ENCODE measurements around the gene SH3BP4. TPM values are rescaled to one million over a fixed set of nuclear protein-coding genes. Genes with fewer than 3 reads are reported as not detected.

Gene SH3BP4
- total and polyA plus RNA-seq, 2 of the 13 experiments (the other 11 are each of a cell fraction or from before 2014, with no cell fraction given) = 34.6 to 99.1 TPM

DNA sequence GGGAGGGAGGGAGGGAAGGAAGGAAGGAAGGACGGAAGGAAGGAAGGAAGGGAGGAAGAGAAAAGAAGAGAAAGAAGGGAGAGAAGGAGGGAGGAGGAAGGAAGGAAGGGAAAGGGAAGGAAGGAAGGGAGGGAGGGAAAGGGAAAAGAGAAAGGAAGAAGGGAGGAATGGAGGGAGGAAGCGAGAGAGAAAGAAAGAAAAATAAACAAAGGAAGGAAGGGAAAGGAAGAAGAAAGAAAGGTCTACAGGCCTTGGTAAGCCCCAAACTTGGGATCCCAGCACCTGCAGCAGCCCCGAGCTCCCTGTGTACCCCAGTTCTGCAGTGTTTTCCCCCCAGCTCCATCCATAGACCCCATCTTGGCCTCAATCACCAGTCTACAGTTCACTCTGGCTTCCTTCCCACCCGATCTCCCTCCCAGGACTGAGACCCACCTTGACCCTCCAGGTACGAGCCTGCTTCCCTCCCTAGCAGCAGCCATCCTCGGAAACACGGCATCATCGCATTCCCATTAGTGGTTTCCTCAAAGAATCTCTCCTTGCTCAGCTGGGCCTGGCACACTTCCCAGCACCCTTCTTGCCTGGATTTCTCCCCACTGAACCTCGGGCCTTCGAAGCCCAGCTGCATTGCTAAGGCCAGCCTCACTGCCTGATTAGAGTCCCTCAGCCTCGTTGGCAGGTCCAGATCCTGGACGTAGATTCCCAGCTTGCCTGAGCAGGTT is 46.1 kb upstream of the SH3BP4 start (continued):
- TF ChIP-seq, protein P1, sequence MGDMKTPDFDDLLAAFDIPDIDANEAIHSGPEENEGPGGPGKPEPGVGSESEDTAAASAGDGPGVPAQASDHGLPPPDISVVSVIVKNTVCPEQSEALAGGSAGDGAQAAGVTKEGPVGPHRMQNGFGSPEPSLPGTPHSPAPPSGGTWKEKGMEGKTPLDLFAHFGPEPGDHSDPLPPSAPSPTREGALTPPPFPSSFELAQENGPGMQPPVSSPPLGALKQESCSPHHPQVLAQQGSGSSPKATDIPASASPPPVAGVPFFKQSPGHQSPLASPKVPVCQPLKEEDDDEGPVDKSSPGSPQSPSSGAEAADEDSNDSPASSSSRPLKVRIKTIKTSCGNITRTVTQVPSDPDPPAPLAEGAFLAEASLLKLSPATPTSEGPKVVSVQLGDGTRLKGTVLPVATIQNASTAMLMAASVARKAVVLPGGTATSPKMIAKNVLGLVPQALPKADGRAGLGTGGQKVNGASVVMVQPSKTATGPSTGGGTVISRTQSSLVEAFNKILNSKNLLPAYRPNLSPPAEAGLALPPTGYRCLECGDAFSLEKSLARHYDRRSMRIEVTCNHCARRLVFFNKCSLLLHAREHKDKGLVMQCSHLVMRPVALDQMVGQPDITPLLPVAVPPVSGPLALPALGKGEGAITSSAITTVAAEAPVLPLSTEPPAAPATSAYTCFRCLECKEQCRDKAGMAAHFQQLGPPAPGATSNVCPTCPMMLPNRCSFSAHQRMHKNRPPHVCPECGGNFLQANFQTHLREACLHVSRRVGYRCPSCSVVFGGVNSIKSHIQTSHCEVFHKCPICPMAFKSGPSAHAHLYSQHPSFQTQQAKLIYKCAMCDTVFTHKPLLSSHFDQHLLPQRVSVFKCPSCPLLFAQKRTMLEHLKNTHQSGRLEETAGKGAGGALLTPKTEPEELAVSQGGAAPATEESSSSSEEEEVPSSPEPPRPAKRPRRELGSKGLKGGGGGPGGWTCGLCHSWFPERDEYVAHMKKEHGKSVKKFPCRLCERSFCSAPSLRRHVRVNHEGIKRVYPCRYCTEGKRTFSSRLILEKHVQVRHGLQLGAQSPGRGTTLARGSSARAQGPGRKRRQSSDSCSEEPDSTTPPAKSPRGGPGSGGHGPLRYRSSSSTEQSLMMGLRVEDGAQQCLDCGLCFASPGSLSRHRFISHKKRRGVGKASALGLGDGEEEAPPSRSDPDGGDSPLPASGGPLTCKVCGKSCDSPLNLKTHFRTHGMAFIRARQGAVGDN (CRISPR knock-in tag; IDR thresholded peaks at IDR 0.05) = peak; percentile 26; the same call in 1 of the 2 replicates
- no peak for TF ChIP-seq ISL2 (CRISPR knock-in tag; IDR thresholded peaks at IDR 0.05)
- TF ChIP-seq KLF13 (CRISPR knock-in tag; IDR thresholded peaks at IDR 0.05) = 0 out of 2 replicates have a peak, but pooled peaks have one; percentile 27
- TF ChIP-seq ZBTB3 (CRISPR knock-in tag; IDR thresholded peaks at IDR 0.05; ENCODE audit: borderline replicate concordance, low read depth) = no peak
- no peak for TF ChIP-seq SIN3A (IDR thresholded peaks at IDR 0.05; ENCODE audit: borderline replicate concordance, low read depth, low read length)

DNA sequence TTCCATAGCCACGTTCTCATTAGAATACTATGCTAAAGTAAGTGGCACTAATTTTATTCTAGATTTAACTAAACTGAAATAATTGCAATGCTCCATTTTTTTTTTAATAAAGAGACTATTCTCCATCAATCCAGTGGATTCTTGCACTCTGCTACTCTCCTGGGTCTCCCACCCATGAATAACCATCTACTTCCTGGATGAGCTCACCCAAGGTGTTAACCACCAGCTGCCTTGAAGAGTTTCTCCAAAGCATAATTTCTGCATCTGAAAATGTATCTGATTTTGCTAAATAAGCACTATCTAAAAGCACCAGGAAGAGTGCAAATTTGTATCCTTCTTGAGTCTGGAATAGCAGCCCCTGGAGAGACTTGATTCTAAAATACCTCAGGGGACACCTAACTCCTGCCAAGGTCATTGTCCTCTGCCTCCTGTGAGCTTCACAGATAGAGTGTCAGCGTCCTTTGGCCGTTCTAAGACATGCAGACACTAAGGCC is 41.6 kb upstream of the SH3BP4 start:
- no peak overlapping the region for H3K4me2 ChIP-seq (ENCODE audit: low read depth, low read length)
- H3K27me3 ChIP-seq (ENCODE audit: control insufficient read depth in 1 of 2, insufficient read depth in 2 of 2, low read length in 2 of 2) = peaks cover 0 to 9% of the 10 kb centered on the region in 2 experiments; a peak in 2 of 5 replicates
- ChIA-PET POLR2A (no interaction called here), CTCF (ENCODE audit: low intra/inter-chr PET ratio, low total read pairs) (no interaction called here)
- H3K79me2 ChIP-seq (ENCODE audit: insufficient read depth, low read length) = no peaks in the 10 kb centered on the region
- no peak overlapping the region for H3K4me3 ChIP-seq (replicated peaks in 1 of 3; ENCODE audit: insufficient read depth in 1 of 3, low read depth in 2 of 3, low read length in 3 of 3)
- H4K20me1 ChIP-seq (ENCODE audit: insufficient read depth, low read length) = no peaks in the 10 kb centered on the region
- no TSS peak for BruUV-seq (replicated peaks)
- H3K4me1 ChIP-seq (ENCODE audit: insufficient read depth, low read length) = peaks cover 37% of the 10 kb centered on the region
- TF ChIP-seq MAFK (conservative IDR thresholded peaks at IDR 0.05 in 1 of 2, IDR thresholded peaks at IDR 0.05 in 1 of 2; ENCODE audit: low read length in 2 of 2) (peak; percentile 80 to 84), FOXO1 (CRISPR knock-in tag; IDR thresholded peaks at IDR 0.05) (no peak), MAFF (IDR thresholded peaks at IDR 0.05; ENCODE audit: low read depth, low read length) (peak; percentile 65; the same call in 1 of the 2 replicates)
- TF ChIP-seq, protein P2, sequence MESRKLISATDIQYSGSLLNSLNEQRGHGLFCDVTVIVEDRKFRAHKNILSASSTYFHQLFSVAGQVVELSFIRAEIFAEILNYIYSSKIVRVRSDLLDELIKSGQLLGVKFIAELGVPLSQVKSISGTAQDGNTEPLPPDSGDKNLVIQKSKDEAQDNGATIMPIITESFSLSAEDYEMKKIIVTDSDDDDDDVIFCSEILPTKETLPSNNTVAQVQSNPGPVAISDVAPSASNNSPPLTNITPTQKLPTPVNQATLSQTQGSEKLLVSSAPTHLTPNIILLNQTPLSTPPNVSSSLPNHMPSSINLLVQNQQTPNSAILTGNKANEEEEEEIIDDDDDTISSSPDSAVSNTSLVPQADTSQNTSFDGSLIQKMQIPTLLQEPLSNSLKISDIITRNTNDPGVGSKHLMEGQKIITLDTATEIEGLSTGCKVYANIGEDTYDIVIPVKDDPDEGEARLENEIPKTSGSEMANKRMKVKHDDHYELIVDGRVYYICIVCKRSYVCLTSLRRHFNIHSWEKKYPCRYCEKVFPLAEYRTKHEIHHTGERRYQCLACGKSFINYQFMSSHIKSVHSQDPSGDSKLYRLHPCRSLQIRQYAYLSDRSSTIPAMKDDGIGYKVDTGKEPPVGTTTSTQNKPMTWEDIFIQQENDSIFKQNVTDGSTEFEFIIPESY (CRISPR knock-in tag; IDR thresholded peaks at IDR 0.05) = no peak
- H3K9ac ChIP-seq (ENCODE audit: insufficient read depth, low read depth, low read length) = no peak overlapping the region
- no peak for DNase-seq (ENCODE audit: low spot score)
- in situ Hi-C loops (cut with HindIII; ENCODE audit: extremely low pct_ligation_motif_present, low pct_unique_long_range_greater_than_20kb) (no loop called here), intact Hi-C loops (cut with micrococcal nuclease; ENCODE audit: unreplicated experiment) (no loop called here)
- no peak for FAIRE-seq
- H3K27ac ChIP-seq (ENCODE audit: extremely low read length, insufficient read depth, low read length) = no peak overlapping the region
- no peaks in the 10 kb centered on the region for H3K9me3 ChIP-seq (ENCODE audit: low read length)
- 3% methylated on average over 3 of the region's 3 CpGs for WGBS (ENCODE audit: low lambda C conversion rate)
- no peak overlapping the region for H2AFZ ChIP-seq (ENCODE audit: low read length)
- no peak for ATAC-seq
- no peaks in the 10 kb centered on the region for H3K36me3 ChIP-seq (replicated peaks in 1 of 2; ENCODE audit: control insufficient read depth in 1 of 2, insufficient read depth in 2 of 2, low read length in 2 of 2)

Data from HepG2 (cell line).